HG03135 (cell line): Measurements from ENCODE around the gene HSPG2.

ENCODE experiments used
- ATAC-seq: cut with Tn5 transposase; IDR thresholded peaks from one replicate; pipeline ENCODE4 v1.9.1; 2021; ENCODE audit warnings: mild to moderate bottlenecking, moderate library complexity; ENCODE audit not compliant: unreplicated experiment

Gene HSPG2

DNA sequence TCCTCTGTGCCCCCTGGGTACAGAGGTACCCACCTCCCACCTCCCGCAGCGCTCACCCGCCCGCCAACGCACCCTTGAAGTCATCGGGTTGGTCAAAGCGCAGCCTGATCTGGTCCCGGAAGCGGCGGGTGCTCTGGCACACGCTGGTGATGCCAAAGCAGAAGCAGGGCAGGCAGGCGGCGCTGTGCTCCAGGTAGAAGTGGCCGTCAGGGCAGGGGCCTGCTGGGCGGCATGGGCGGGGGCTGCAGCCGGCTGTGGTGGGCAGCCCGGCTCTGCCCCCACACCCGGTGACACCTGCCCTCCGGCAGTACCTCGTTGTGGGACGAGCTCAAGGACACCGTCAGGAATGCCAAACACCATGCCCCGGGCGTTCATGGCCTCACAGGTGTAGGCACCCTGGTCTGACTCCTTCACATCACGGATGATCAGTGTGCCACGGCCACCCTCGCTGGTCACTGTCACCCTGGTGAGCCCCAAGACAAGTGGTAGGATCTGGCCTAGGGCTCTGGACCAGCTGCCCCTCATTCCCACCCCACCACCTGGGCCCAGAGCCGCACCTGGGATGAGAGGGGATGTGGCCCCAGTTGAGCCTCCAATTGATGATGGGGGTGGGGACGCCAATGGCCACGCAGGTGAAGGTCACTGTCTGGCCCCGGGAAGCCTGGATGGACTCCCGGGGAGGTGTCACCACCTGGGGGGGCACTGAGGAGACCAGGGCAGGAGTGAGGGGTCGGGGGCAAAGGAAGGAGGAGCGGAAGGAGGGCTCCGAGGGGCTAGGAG, 52.5 kb downstream of the HSPG2 start:
- ATAC-seq = no peak

DNA sequence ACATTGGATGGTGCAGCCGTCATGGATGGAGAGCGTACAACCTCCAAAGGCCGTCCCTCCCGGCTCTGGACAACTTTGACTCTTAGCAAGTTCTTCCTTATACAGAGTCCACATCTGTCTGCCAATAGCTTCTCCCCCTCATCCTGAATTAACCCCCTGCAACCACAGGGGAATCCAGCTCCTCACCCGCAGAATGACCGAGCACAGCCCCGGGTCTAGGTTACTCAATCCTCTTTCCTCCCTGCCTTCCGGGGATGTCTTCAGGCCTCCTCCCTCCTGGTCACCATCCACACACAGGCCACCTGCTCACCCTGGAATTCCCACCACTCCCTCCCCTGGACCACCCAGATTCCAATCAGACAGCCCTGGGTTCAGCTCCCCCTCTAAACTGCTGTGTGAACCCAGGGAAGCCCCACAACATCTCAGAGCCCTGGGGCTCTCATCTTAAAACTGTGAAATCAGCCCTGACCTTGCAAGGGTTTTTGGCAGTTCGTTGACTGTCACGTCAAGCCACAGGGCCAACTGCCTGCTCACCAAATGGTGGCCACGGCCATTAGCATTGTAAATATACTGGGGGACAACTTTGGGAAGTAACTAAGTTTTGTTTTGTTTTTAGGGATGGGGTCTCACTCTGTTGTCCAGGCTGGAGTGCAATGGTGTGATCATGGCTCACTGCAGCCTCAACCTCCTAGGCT, 54.2 kb downstream of the HSPG2 start:
- no peak for ATAC-seq

DNA sequence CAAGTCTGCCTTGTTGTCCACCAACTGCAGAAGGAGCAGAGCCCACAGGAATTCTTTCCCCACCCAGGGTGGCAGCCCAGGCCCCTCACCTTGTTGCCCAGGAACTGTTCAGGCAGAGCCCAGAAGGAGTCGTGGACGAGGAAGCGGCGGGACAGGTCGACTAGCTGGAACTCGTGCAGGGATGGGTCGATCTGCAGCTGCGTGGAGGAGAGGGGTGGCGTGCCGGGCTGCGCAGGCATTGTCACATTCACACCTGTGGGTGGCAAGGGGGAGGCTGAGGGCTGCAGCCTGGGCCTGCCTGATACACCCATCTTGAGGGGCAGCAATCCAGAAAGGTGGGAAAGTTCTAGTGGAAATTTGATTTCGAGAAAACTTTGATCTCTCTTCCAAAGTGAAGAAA, 55.9 kb downstream of the HSPG2 start:
- ATAC-seq = no peak

- no peak for ATAC-seq
Measured at GRCh38 chr1:21880619-21880970, 56.5 kb downstream of the HSPG2 start.

GRCh38 chr1:21879928-21880618, 57.0 kb downstream of the HSPG2 start:
- ATAC-seq = no peak

DNA sequence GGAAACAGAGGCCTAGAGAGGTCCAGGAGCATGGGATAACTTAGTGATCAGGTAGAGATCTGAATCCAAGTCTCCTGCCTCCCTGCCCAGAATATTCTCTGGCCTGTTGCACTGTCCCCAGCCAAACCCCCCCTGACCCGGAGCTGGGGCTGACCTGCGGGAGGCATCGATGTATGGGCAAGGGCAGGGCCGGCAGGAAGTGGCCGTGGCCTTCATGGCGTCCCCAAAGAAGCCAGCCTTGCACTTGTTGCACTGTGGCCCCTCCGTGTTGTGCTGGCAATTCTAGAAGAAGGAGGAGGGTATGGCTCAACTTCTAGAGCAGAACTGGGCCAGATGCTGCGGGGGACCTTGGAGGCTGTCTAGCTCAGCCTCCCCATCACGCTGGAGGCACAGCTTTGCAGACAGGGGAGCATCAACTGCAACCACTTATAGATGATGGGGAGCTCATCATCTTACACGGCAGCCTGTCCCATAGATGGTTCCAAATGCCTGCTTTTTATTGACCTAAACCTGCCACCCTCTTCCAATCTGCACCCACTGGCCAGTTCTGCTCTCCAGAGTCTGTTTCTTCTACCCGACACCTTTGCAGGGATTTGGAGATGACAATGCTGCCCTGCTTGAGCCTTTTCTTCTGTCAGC, 58.2 kb downstream of the HSPG2 start:
- no peak for ATAC-seq

DNA sequence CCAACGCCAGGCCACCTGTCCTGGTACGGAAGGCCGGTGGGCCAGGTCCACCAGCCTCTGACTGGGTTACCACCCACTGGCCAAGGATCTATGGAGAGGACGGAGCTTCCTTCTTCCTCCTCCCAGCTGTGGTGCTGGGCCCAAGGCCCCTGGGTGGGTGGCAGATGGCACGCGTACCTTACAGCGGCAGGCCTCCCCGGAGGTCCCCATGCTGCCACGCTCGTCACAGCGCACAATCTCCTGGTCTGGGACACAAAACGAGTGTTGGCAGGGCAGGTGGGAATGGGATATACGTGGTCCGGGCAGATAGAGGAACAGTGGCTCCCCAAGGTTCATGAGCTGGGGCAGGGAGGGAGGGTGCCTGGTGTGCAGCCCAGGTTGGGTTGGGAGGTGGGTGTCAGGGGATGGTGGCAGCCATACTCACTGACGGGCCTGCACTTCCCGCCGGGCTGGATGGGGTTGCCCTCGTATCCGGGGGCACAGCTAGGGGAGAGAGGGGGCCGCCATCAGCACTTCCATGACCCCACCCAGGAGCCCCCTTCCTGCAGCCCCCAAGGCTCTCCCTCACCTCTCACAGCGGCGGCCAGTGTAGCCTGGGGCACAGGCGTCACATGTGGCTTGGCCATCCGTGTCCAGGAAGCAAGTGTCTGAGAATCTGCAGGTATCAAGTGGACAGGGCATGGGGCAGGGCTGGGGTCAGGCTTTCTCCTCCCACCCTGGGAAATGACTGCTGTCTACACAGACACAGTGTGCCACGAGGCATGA, 58.9 kb downstream of the HSPG2 start:
- no peak for ATAC-seq

- ATAC-seq = no peak
Measured at GRCh38 chr1:21876267-21876666, 60.8 kb downstream of the HSPG2 start.

- ATAC-seq = no peak
Measured at GRCh38 chr1:21875621-21876063, 61.5 kb downstream of the HSPG2 start.

GRCh38 chr1:21874778-21875547, 62.1 kb downstream of the HSPG2 start:
- no peak for ATAC-seq

DNA sequence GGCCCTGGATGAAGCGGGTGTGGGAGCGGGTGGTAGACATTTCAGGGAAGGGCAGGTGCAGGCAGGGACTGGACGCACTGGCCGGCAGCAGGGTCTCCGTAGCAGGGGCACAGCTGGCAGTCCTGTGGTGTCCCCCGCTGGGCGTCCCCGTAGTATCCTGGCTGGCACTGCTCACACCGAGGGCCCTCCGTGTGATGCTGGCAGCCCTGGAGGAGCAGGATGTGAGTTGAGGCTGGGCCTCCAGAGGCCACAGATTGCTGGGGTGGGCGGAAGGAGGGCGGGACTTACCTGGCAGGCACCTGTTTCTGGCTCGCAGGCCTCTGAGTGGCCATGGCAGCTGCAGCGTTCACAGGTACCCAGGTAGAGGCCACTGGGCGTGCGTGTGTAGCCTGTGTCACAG, 62.8 kb downstream of the HSPG2 start:
- ATAC-seq = no peak

- no peak for ATAC-seq
Measured at GRCh38 chr1:21873761-21874160, 63.3 kb downstream of the HSPG2 start.

DNA sequence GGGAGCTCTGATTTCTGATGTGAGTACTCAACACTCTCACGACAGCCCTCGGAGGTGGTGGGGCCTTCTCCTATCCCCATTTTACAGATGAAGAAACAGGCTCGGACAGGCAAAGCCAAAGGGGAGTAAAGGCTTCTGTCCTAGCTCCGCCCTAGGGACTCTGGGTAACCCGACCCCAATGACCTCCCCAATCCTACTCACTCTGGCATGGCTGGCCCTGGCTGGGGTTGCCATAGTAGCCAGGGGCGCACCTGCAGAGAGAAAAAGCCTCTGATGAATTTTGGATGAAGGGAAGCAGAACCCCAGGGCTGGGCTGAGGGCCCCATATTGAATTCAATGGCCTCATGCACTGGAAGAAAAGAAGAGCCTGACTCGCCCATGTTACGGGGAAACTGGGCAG, 63.9 kb downstream of the HSPG2 start:
- no peak for ATAC-seq

- no peak for ATAC-seq
Measured at GRCh38 chr1:21872445-21873079, 64.5 kb downstream of the HSPG2 start.

DNA sequence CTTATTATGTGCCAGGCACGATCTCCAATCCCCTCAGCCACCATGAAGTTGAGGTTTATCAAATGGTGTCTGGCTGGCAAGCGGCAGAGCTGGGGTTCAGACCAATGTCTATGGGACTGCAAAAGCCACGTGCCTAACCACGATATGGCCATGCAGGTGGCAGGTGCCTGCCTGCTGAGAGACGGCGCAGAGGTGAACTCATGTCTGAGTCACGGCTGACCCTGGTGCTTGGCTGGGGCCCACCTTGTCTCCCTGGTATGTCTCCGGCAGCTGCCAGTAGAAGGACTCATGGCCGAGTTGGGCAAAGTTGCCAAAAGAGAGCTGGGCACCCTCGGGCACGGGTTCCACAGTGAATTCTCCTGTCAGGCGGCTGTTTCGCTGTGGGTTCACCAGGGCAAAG, 65.2 kb downstream of the HSPG2 start:
- no peak for ATAC-seq

DNA sequence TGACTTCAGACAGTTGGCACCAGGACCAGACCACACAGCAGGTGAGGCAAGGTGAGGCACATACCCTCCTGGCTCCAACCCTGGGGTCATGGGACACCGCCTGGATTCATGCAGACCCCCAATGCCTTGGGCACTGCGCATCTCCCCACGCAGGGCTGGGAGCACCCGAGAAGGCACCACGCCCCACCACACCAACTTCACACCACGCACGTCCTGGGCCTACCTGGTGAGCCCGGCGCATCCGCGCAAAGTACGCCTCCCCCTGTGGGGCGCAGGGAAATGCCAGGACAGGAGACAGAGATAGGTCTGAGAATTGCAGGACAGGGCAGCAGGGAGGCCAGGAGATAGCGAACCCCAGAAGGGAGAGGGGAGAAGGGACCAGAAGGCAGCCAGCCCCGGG, 66.5 kb downstream of the HSPG2 start:
- ATAC-seq = no peak

DNA sequence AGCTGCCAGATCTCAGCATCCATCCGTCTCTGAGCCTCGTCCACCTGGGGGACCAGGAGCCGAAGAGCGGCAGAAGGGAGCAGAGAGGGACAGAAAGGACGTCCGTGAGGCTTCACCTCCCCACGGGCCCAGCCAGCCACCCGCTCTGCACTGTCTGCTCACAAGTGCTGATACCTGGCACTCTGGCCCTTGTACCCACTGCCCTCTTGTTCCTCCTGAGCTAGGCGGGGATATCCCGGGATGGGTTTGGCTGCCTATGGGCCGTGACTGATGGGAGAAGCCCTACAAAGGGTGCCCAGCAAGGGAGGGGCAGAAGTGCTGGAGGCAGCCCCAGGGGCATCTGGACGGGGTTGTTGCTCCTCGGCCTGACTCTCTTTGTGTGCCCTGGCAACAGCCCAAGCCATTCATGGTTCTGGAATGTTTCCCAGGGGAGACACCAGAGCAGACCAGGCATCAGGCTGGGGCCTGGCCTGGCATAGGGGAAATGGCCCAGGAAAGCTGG, 67.4 kb downstream of the HSPG2 start:
- no peak for ATAC-seq

- no peak for ATAC-seq
Measured at GRCh38 chr1:21868941-21869454, 68.1 kb downstream of the HSPG2 start.

DNA sequence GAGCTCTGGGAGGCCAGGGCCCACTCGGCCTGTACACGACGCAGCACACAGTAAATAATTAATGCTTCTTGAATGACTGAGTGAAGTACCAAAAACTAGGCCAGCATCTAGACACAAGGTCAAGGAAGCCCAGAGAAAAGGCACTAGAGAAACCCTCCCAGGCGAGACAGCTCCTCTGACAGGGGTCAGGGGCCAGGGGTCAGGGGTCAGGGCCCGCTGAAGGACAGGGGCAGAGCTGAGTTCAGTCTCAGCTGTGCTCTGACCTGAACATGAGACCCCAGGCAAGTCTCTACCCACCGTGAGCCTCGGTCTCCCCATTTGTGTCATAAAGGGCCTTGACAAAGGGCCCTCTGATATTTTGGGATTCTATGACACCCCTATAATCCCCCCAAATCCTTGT, 68.6 kb downstream of the HSPG2 start:
- ATAC-seq = no peak
